GM10248 (cell line): Measurements from ENCODE around the gene OR2A25.
A peak's percentile ranks its signal among the peaks of the same experiment; 100 is the strongest.

Experiments
- CTCF ChIA-PET: fragments of 300-600 bp; sonication (Branson Sonifier 250); formaldehyde crosslinking; extraction: SDS; loops from one replicate; lab custom pipeline; 2021; ENCODE audit warnings: antibody characterized with exemption; lab: Yijun Ruan, JAX
- POLR2A ChIA-PET: fragments of 350-650 bp; sonication (Branson Sonifier 250); formaldehyde crosslinking; extraction: SDS; loops from one replicate; lab custom pipeline; 2020; ENCODE audit warnings: antibody characterized with exemption; lab: Yijun Ruan, JAX
- DNase-seq: peaks from one replicate; pipeline ENCODE4 v3.0.0; 2012; ENCODE audit errors: extremely low spot score
- TF ChIP-seq, protein P1 (sequence below): IDR thresholded peaks from 2 replicates; pipeline ENCODE4 v1.5.1; 2012; ENCODE audit warnings: mild to moderate bottlenecking, low read depth; ENCODE audit errors: extremely low read depth, missing control alignments, control extremely low read depth

OR2A25 gene

DNA sequence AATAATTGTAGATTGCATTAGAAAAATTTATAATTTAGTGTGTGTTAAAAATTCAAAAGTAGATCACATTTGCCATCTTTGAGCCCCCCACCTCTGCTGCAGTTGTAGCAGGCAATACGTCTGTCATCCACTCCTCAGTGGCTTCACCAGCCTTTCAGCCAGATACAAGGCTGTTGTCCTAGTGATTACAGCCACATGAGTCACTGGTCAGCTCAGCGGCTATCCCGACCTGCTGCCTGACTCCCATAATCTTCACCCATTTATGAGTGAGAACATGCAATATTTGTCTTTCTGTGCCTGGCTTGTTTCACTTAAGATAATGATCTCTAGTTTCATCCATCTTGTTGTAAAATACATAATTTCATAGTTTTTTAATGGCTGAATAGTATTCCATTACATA lies 11.7 kb upstream of the OR2A25 start:
- DNase-seq, result no peak
- TF ChIP-seq, protein P1, sequence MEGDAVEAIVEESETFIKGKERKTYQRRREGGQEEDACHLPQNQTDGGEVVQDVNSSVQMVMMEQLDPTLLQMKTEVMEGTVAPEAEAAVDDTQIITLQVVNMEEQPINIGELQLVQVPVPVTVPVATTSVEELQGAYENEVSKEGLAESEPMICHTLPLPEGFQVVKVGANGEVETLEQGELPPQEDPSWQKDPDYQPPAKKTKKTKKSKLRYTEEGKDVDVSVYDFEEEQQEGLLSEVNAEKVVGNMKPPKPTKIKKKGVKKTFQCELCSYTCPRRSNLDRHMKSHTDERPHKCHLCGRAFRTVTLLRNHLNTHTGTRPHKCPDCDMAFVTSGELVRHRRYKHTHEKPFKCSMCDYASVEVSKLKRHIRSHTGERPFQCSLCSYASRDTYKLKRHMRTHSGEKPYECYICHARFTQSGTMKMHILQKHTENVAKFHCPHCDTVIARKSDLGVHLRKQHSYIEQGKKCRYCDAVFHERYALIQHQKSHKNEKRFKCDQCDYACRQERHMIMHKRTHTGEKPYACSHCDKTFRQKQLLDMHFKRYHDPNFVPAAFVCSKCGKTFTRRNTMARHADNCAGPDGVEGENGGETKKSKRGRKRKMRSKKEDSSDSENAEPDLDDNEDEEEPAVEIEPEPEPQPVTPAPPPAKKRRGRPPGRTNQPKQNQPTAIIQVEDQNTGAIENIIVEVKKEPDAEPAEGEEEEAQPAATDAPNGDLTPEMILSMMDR, result no peak
- ChIA-PET CTCF (no interaction called here), POLR2A (no interaction called here)

DNA sequence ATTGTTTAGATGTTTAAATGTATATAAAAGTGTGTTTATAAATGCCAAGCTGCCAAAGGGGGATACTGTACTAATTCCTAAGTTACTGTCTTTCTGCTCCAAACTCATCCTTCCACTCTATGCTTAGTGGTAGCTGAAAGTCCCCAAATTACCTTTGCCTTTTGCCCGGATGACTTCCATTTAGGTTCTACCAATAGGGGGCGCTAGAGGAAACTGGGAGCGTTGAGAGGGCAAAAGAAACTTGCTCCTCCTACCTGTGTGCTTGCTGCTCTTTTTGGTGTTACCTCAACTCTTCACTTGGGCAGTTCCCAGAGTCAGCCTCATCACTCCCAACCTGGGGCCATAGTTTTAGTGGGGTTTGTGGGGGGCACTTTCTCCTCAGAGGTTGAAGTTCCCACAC lies 5.9 kb upstream of the OR2A25 start:
- CTCF ChIA-PET, result interaction anchor here (0.7 to 1.8 kb wide), 6 partner anchors 8 to 64 kb away, joined by 3 to 4 read pairs (median 3); partner anchors contain the start of gene OR2A5
- POLR2A ChIA-PET, result interaction anchor here (0.6 kb wide), 1 partner anchor 697 kb away, joined by 4 read pairs; no protein-coding TSS in a partner anchor
- TF ChIP-seq, protein P1, result peak; percentile 24
- no peak for DNase-seq

DNA sequence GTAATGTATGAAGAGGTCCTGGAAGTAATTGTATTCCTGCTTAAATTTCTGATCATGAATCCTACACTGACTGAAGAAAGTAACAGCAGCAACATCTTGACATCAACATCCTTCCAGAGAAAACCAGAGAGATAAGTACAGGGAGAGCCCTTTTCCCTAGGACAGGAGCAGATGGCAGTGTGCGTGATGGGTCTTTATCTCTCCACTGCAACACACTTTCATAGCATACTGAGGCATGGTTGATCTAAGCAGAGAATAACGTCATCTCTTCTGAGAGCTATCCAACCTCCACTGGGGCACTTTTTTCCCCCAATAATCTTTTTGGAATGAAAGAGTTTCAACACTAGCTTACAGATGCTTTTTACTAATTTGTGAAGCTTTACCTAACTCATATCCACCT lies 342 bp downstream of the OR2A25 start:
- ChIA-PET CTCF (no interaction called here), POLR2A (no interaction called here)
- TF ChIP-seq, protein P1, result no peak
- DNase-seq, result no peak

DNA sequence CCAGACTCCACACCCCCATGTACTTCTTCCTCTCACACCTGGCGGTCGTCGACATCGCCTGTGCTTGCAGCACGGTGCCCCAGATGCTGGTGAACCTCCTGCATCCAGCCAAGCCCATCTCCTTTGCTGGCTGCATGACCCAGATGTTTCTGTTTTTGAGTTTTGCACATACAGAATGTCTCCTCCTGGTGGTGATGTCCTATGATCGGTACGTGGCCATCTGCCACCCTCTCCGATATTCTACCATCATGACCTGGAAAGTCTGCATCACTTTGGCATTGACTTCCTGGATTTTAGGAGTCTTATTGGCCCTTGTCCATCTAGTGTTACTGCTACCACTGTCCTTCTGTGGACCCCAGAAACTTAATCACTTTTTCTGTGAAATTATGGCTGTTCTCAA lies 4.8 kb downstream of the OR2A25 start:
- CTCF ChIA-PET, result no interaction called here
- DNase-seq, result no peak
- POLR2A ChIA-PET, result no interaction called here
- TF ChIP-seq, protein P1, result no peak

DNA sequence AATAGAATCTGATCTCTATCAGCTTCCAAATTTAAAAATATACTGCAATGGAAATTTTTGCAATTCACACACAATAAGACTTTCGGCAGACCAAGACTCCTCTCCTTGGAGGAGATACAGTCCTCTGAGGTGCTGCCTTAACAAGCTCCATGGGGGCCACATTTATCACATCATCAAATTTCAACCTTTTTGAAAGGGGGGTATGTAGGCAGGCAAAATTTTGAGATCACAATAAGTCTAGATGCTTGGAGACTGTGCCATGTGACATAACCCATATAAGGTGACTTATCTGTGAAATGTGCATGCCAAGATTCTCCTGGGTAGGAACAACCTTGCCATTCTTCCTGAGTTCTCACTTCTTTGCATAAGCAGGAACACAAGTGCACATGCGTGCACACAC lies 16.4 kb downstream of the OR2A25 start, which contains the start of gene OR2A12:
Gene OR2A12, plus strand, starts transcription at position 301 of the 400 bp plus-strand sequence. CDS start 8,830 bp downstream, outside the sequence.
- CTCF ChIA-PET, result interaction anchor here (1.3 kb wide), 1 partner anchor 9 kb away, joined by 5 read pairs; no protein-coding TSS in a partner anchor
- TF ChIP-seq, protein P1, result no peak
- no peak for DNase-seq
- POLR2A ChIA-PET, result no interaction called here

DNA sequence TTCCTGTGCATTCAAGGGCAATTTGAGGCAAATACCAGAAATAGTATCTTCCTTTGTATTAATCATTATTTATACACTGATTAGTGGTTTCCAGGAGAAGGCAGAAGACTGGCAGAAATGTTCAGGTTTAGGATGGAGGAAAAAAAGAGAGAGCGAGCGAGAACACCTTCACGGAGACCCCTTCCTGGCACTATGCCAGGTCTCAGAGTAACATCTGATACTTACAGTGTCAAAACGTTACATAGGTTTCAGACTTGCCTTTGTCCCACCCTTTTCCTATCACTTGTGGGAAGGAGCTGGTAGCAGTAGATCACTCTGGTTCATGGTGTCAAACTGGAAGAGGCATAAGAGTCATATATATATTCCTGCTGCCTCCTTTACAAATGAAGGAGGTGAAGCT lies 17.1 kb downstream of the OR2A25 start:
- DNase-seq, result no peak
- CTCF ChIA-PET, result interaction anchor here (1.3 kb wide), 1 partner anchor 9 kb away, joined by 5 read pairs; no protein-coding TSS in a partner anchor
- TF ChIP-seq, protein P1, result no peak
- POLR2A ChIA-PET, result no interaction called here

DNA sequence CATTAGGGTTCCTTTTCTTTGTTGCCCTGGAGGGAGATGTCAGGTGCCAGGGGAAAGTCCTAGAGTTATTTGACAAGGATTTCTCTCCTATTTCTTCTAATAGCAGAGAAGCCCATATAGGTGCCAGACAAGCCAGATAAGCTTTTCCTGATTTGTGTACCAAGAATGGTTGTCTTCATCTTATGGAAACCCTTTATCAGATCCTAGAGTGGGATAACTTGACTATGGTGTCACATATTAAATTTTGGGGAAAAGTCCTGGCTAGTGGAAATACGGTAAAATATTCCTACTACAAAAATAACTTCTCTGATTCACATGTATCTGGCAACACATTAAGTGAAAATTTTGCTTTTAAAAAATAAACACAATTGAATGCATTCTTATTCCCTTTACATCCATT lies 17.6 kb downstream of the OR2A25 start:
- no peak for DNase-seq
- CTCF ChIA-PET, result interaction anchor here (1.3 kb wide), 1 partner anchor 10 kb away, joined by 5 read pairs; no protein-coding TSS in a partner anchor
- POLR2A ChIA-PET, result no interaction called here
- TF ChIP-seq, protein P1, result no peak
